Stomach (tissue), 9 donors: ENCODE measurements around the gene EYA2. TPM values are rescaled to one million over a fixed set of nuclear protein-coding genes. Genes with fewer than 3 reads are reported as not detected.

Source experiments
- DNase-seq, 2 donors: peaks; one replicate each; pipeline versions ENCODE4 v3.0.0 to v3.0.0-alpha.2; 2013 to 2019
- H3K27ac ChIP-seq, 5 donors: fragments of 200-600 bp in 4 of 5; sonication (generic) in 4 of 5; one replicate each; pipeline ENCODE4 v1.5.1; 2013 to 2019; ENCODE audit warnings: mild to moderate bottlenecking in 1 of 5, moderate library complexity in 1 of 5
- H3K27me3 ChIP-seq, 3 donors: fragments of 200-600 bp; sonication (generic); one replicate each; pipeline ENCODE4 v1.5.1; 2017 to 2019; ENCODE audit warnings: mixed run types in 1 of 3
- H3K36me3 ChIP-seq, 4 donors: fragments of 200-600 bp; sonication (generic); 1 replicate in 3 of 4; 2 replicates in 1 of 4; pipeline ENCODE4 v1.5.1; 2016 to 2019
- H3K4me1 ChIP-seq, 4 donors: fragments of 200-600 bp; sonication (generic); one replicate each; pipeline ENCODE4 v1.5.1; 2016 to 2019
- H3K4me3 ChIP-seq, 4 donors: fragments of 200-600 bp; sonication (generic) in 3 of 4; one replicate each; pipeline ENCODE4 v1.5.1; 2016 to 2019; ENCODE audit warnings: mild to moderate bottlenecking in 1 of 4
- H3K9me3 ChIP-seq, 4 donors: fragments of 200-600 bp; sonication (generic); one replicate each; pipeline ENCODE4 v1.5.1; 2016 to 2019
- CTCF ChIP-seq, 7 experiments: fragments of 450-650 bp in 4 of 7; fragments of 200-600 bp in 3 of 7; sonication (generic) in 3 of 7; IDR thresholded peaks; one replicate each; pipeline ENCODE4 v1.5.1; 2016 to 2019; ENCODE audit warnings: antibody characterized with exemption in 7 of 7, control low read depth in 2 of 7, mild to moderate bottlenecking in 1 of 7
- EP300 ChIP-seq: sonication (generic); formaldehyde crosslinking; IDR thresholded peaks from one replicate; pipeline ENCODE4 v1.6.1; 2017; ENCODE audit warnings: antibody characterized with exemption
- POLR2A ChIP-seq, 4 donors: fragments of 450-650 bp; IDR thresholded peaks; one replicate each; pipeline ENCODE4 v1.6.1; 2016; ENCODE audit warnings: antibody characterized with exemption in 4 of 4, control low read depth in 2 of 4, mild to moderate bottlenecking in 1 of 4, moderate library complexity in 1 of 4
- POLR2AphosphoS5 ChIP-seq, 3 donors: sonication (generic); formaldehyde crosslinking; IDR thresholded peaks; one replicate each; pipeline ENCODE4 v1.6.1; 2016; ENCODE audit warnings: antibody characterized with exemption in 3 of 3
- WGBS, 5 donors: extraction: QIAGEN DNeasy Blood & Tissue Kit in 3 of 5; methylation state at CpG; one replicate each; pipeline versions ENCODE4 v1.1.5 to v1.1.7; 2013 to 2018; 5-methylcytosine and 5-hydroxymethylcytosine counted together
- intact Hi-C: fragments of 100-400 bp; cut with DNase I; formaldehyde crosslinking; loops from one replicate; pipeline ENCODE4 v1.15.1; 2023; ENCODE audit warnings: low total_unique reads
- polyA plus RNA-seq, 3 donors: library from polyadenylated mRNA; stranded (reverse); fragments of 200-250 nt; gene quantifications; one replicate each; pipeline ENCODE4 v1.2.3, GENCODE V29; 2013
- total RNA-seq, 5 donors: library from RNA; depleted of rRNA; stranded (reverse); fragments of >200 nt; gene quantifications; one replicate each; pipeline versions ENCODE4 v1.1.0 to v1.2.3, GENCODE V29; 2014 to 2016
- donor health status: healthy with polysubstance abuse.
- donor health status: Bipolar disorder and iron deficiency.
- donor health status: healthy.

The EYA2 gene
- total and polyA plus RNA-seq, 8 donors, result 1.8 to 86.2 (median 5.5) TPM

GRCh38 chr20:47198996-47199552 is 304.4 kb downstream of the EYA2 start:
- H3K4me3 ChIP-seq, result no peak overlapping the region
- peaks cover 5 to 10% (median 10%) of the 10 kb centered on the region in 4 donors for H3K4me1 ChIP-seq
- no peak overlapping the region for H3K27ac ChIP-seq
- TF ChIP-seq POLR2AphosphoS5 (IDR thresholded peaks at IDR 0.05), result no peak
- no peak for TF ChIP-seq POLR2A (IDR thresholded peaks at IDR 0.05)
- TF ChIP-seq CTCF (IDR thresholded peaks at IDR 0.05), result no peak
- no peak for TF ChIP-seq EP300
- intact Hi-C loops, result no loop called here
- no peak for DNase-seq
- WGBS, 5 donors, result 94 to 97% (median 94%) methylated on average over 14 of the region's 14 CpGs
- H3K27me3 ChIP-seq, result no peaks in the 10 kb centered on the region
- no peaks in the 10 kb centered on the region for H3K36me3 ChIP-seq
- no peaks in the 10 kb centered on the region for H3K9me3 ChIP-seq

GRCh38 chr20:47201074-47201730 is 306.6 kb downstream of the EYA2 start:
- Histone ChIP-seq H3K9me3 (no peaks in the 10 kb centered on the region), H3K4me3 (no peak overlapping the region), H3K4me1 (peaks cover 0 to 9% (median 5%) of the 10 kb centered on the region in 4 donors), H3K27me3 (no peaks in the 10 kb centered on the region), H3K36me3 (no peaks in the 10 kb centered on the region), H3K27ac (peak overlapping the region; percentile 20 to 55 (median 29))
- no peak for DNase-seq
- no peak for TF ChIP-seq POLR2A (IDR thresholded peaks at IDR 0.05)
- no peak for TF ChIP-seq EP300
- no peak for TF ChIP-seq CTCF (IDR thresholded peaks at IDR 0.05)
- no peak for TF ChIP-seq POLR2AphosphoS5 (IDR thresholded peaks at IDR 0.05)
- 76 to 83% (median 80%) methylated on average over 9 of the region's 9 CpGs for WGBS, 5 donors
- intact Hi-C loops, result no loop called here

- H3K4me3 ChIP-seq, result no peak overlapping the region
- TF ChIP-seq POLR2A (IDR thresholded peaks at IDR 0.05) (no peak), EP300 (no peak), CTCF (IDR thresholded peaks at IDR 0.05) (no peak), POLR2AphosphoS5 (IDR thresholded peaks at IDR 0.05) (no peak)
- no peak overlapping the region for H3K27ac ChIP-seq
- no peaks in the 10 kb centered on the region for H3K9me3 ChIP-seq
- H3K27me3 ChIP-seq, result no peaks in the 10 kb centered on the region
- no peak for DNase-seq
- H3K36me3 ChIP-seq, result peaks cover 0 to 3% (median 2%) of the 10 kb centered on the region in 4 donors
- intact Hi-C loops, result no loop called here
- 79 to 91% (median 85%) methylated on average over 10 of the region's 10 CpGs for WGBS, 5 donors
- peaks cover 0 to 4% (median 0%) of the 10 kb centered on the region in 4 donors for H3K4me1 ChIP-seq
Measured at GRCh38 chr20:47202733-47203667, 308.4 kb downstream of the EYA2 start.
